Measurements from ENCODE around the gene ALDH16A1.

Gene ALDH16A1

GRCh38 chr19:49512970-49513745, 60.1 kb downstream of the ALDH16A1 start:
- DNase-seq (ENCODE audit: low read depth in 2 of 2), result no peak

- no peak for DNase-seq (ENCODE audit: low read depth in 2 of 2)
Measured at GRCh38 chr19:49513746-49514118, 60.7 kb downstream of the ALDH16A1 start.

GRCh38 chr19:49514151-49514550, 61.1 kb downstream of the ALDH16A1 start:
- no peak for DNase-seq (ENCODE audit: low read depth in 2 of 2)

- DNase-seq (ENCODE audit: low read depth in 2 of 2), result no peak
Measured at GRCh38 chr19:49515767-49516166, 62.7 kb downstream of the ALDH16A1 start.

GRCh38 chr19:49518033-49518432, 65.0 kb downstream of the ALDH16A1 start:
- DNase-seq (ENCODE audit: low read depth in 2 of 2), result no peak

Measured in stimulated activated CD8-positive, alpha-beta memory T cell treated with anti-CD3 and anti-CD28 coated beads, Interleukin-15, amount 100 ng/mL, for 48 hours (primary cell).